ENCODE results near the gene SLC28A3. TPM values are rescaled to one million over a fixed set of nuclear protein-coding genes. Genes with fewer than 3 reads are reported as not detected.
A peak's percentile ranks its signal among the peaks of the same experiment; 100 is the strongest.

The SLC28A3 gene
- total RNA-seq, 6 donors from 2014 or later = 0.11 to 3.6 (median 0.38) TPM

DNA sequence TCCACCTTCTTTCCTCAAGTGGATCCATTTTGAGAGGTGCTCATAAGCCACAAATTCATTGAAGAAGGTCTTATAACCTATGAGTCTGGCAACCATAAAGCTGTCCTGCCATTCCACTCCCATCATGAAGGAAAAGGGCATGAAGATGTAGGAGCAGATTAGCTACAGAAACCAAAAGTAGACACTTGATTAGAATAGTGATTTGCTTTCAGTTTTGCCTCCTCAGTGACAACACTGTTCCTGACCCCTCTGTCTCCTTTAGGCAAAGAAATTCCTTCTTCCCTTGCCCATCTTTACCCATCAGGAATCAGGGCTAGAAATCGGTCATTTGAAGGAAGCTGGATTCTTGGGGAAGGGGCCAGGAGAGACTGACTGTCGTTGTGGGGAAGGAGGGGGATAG lies 55.2 kb downstream of the SLC28A3 start:
- H3K9me3 ChIP-seq = no peaks in the 10 kb centered on the region
- ATAC-seq (ENCODE audit: low FRiP score in 2 of 2) (no peak), DNase-seq (no peak)
- H3K4me1 ChIP-seq = peaks cover 0 to 6% (median 2%) of the 10 kb centered on the region in 4 donors
- H3K36me3 ChIP-seq = no peaks in the 10 kb centered on the region
- no peak for TF ChIP-seq EP300 (IDR thresholded peaks at IDR 0.05)
- TF ChIP-seq POLR2AphosphoS5 (IDR thresholded peaks at IDR 0.05) = no peak
- TF ChIP-seq, protein P1, sequence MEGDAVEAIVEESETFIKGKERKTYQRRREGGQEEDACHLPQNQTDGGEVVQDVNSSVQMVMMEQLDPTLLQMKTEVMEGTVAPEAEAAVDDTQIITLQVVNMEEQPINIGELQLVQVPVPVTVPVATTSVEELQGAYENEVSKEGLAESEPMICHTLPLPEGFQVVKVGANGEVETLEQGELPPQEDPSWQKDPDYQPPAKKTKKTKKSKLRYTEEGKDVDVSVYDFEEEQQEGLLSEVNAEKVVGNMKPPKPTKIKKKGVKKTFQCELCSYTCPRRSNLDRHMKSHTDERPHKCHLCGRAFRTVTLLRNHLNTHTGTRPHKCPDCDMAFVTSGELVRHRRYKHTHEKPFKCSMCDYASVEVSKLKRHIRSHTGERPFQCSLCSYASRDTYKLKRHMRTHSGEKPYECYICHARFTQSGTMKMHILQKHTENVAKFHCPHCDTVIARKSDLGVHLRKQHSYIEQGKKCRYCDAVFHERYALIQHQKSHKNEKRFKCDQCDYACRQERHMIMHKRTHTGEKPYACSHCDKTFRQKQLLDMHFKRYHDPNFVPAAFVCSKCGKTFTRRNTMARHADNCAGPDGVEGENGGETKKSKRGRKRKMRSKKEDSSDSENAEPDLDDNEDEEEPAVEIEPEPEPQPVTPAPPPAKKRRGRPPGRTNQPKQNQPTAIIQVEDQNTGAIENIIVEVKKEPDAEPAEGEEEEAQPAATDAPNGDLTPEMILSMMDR (IDR thresholded peaks at IDR 0.05) = no peak
- no peak for TF ChIP-seq POLR2A (IDR thresholded peaks at IDR 0.05)
- no peaks in the 10 kb centered on the region for H3K27me3 ChIP-seq
- no peak overlapping the region for H3K4me3 ChIP-seq
- no peak overlapping the region for H3K27ac ChIP-seq
- 73 to 80% methylated on average over 2 of the region's 2 CpGs for WGBS, 2 donors

DNA sequence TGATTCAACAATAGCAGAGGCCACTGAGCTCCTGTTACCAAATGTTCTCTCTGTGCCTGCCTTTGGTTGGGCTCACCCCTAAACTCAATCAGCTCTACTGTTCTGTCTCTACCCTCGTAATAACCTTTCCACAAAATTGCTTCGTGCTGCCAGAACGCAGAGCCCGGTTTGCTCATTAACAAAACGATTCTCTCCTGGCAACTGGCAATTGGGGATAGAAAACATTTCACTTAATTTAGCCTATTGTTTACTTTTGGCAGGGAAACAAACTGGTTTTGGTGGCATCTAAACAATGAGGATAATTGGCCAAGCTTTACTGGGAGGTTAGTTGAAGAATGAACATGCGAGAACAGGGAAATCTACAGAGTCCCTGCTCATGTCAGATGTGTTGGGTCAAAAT lies 56.6 kb downstream of the SLC28A3 start:
- Histone ChIP-seq H3K36me3 (no peaks in the 10 kb centered on the region), H3K4me1 (peaks cover 0 to 6% (median 2%) of the 10 kb centered on the region in 4 donors), H3K4me3 (no peak overlapping the region), H3K27me3 (no peaks in the 10 kb centered on the region), H3K9me3 (no peaks in the 10 kb centered on the region), H3K27ac (no peak overlapping the region)
- WGBS, 2 donors = 76 to 81% methylated on average over 6 of the region's 6 CpGs
- ATAC-seq (ENCODE audit: low FRiP score in 2 of 2) = no peak
- DNase-seq = no peak
- TF ChIP-seq, protein P1 (IDR thresholded peaks at IDR 0.05) = no peak

DNA sequence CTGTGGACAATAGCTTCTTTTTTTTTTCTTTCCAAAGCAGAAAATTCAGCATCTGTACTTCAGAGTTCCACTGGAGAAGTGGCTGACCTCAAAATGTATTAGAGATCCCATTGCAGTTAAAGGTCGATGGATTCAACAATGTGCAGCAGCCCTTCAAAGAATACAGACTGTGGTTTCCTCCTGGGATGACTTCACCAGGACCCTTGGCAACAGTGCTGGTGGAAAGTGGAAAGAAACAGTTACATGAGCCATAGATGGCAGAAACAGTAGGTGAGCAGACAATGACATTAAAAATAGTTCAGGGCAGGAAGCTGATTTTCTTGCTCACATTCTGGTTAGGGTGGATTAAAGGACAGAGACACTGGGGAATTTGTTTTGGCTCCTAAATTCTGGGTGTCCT lies 62.4 kb downstream of the SLC28A3 start:
- TF ChIP-seq EP300 (IDR thresholded peaks at IDR 0.05) (no peak), POLR2AphosphoS5 (IDR thresholded peaks at IDR 0.05) (no peak), POLR2A (IDR thresholded peaks at IDR 0.05) (no peak)
- TF ChIP-seq, protein P1 (IDR thresholded peaks at IDR 0.05) = no peak
- no peaks in the 10 kb centered on the region for H3K27me3 ChIP-seq
- no peaks in the 10 kb centered on the region for H3K36me3 ChIP-seq
- 47 to 55% methylated on average over 1 of the region's 1 CpG for WGBS, 2 donors
- no peaks in the 10 kb centered on the region for H3K4me1 ChIP-seq
- ATAC-seq (ENCODE audit: low FRiP score in 2 of 2) (no peak), DNase-seq (no peak)
- no peaks in the 10 kb centered on the region for H3K9me3 ChIP-seq
- H3K4me3 ChIP-seq = no peak overlapping the region
- H3K27ac ChIP-seq = no peak overlapping the region

DNA sequence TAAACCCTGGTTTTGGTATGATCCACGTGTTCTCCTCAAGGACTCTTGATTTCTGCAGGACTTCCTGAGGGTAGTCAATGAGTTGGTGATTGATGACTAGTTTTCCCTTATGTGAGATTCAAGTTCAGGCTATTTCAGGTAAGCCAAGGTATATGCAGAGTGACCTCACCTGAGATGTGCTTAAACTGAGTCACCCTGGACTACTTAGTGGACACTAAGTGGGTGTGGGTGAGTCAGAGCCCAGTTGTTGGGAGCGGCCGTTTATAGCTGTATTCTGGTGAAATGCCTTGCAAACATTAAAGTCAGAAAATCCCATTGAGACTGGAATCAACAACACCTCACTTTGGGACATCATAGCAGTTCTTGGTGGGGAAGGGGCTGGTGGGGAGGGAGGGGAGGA lies 62.9 kb downstream of the SLC28A3 start:
- Histone ChIP-seq H3K4me3 (no peak overlapping the region), H3K4me1 (no peaks in the 10 kb centered on the region), H3K36me3 (no peaks in the 10 kb centered on the region), H3K27ac (no peak overlapping the region), H3K9me3 (no peaks in the 10 kb centered on the region), H3K27me3 (no peaks in the 10 kb centered on the region)
- ATAC-seq (ENCODE audit: low FRiP score in 2 of 2) (peak in 1 of 2 donors; percentile 49), DNase-seq (no peak)
- no peak for TF ChIP-seq POLR2A (IDR thresholded peaks at IDR 0.05)
- no peak for TF ChIP-seq EP300 (IDR thresholded peaks at IDR 0.05)
- TF ChIP-seq POLR2AphosphoS5 (IDR thresholded peaks at IDR 0.05) = no peak
- TF ChIP-seq, protein P1 (IDR thresholded peaks at IDR 0.05) = no peak
- 71 to 84% methylated on average over 3 of the region's 3 CpGs for WGBS, 2 donors

DNA sequence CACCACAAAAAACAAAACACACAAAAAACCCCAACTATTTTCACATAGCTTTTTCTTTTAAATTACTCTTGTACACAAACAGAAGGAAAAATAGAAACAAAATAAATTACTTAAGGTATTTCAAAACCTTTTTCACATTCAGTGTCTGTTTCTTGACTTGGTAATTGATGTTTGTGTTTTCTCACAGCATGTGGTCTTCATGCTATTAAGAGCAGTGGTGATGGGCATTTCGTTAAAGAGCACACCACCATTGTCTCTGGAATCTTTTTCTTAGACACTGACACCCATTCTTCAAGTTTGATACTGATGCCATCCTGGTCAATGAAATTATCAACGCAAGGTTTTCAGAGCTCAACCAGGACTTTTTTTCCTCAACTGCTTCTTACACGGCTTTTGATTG lies 63.8 kb downstream of the SLC28A3 start:
- TF ChIP-seq, protein P1 (IDR thresholded peaks at IDR 0.05) = no peak
- TF ChIP-seq EP300 (IDR thresholded peaks at IDR 0.05) (no peak), POLR2AphosphoS5 (IDR thresholded peaks at IDR 0.05) (no peak), POLR2A (IDR thresholded peaks at IDR 0.05) (no peak)
- ATAC-seq (ENCODE audit: low FRiP score in 2 of 2) = no peak
- no peak overlapping the region for H3K27ac ChIP-seq
- 86 to 90% methylated on average over 3 of the region's 3 CpGs for WGBS, 2 donors
- H3K9me3 ChIP-seq = no peaks in the 10 kb centered on the region
- H3K27me3 ChIP-seq = peaks cover 0 to under 1% (median 0%) of the 10 kb centered on the region in 4 donors
- no peaks in the 10 kb centered on the region for H3K36me3 ChIP-seq
- DNase-seq = no peak
- no peak overlapping the region for H3K4me3 ChIP-seq
- H3K4me1 ChIP-seq = no peaks in the 10 kb centered on the region

Measured in upper lobe of left lung (tissue), 6 donors.